Activated CD4-positive, alpha-beta T cell treated with anti-CD3 and anti-CD28 coated beads, Interleukin-2, amount 50 U/mL, for 24 hours (primary cell): Measurements from ENCODE around the gene HOXC9.
A peak's percentile ranks its signal among the peaks of the same experiment; 100 is the strongest.

Experiments used
- DNase-seq, 2 donors: peaks; one replicate each; pipeline ENCODE4 v3.0.0-alpha.2; 2020; ENCODE audit warnings: low read depth in 1 of 2, low spot score in 1 of 2

The HOXC9 gene

DNA sequence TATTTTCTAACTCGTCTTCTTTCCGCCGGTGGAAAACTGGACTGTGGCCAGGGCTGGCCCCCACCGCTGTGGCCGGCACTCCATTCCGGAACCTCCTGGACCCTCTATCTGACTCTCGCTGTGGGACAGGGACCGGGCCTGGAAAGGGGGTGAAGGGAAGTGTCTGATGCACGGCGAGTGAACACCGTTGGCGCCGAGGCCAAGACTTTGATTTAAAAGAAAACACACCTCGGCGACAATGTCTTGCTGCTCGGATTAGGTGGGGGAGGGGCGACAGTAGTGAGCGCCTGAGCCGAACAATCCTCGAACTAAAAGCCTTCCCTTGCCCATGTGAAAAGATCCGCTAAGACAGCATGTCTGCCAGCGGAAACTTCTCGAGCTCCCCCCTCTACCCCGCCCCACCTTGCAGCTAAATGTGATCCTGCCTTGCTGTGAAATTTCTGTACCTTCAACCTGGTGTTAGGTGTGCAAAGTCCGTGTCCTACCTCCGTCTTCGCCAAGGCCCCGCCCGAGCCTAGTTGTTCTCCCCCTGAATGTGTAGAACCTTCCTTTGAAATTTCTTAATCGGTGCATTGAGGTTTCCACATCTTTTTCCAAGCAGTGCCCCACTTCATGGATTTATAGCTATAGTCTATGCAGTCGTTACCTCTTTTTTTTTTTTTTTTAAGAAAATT, 24.3 kb upstream of the HOXC9 start:
- no peak for DNase-seq

DNA sequence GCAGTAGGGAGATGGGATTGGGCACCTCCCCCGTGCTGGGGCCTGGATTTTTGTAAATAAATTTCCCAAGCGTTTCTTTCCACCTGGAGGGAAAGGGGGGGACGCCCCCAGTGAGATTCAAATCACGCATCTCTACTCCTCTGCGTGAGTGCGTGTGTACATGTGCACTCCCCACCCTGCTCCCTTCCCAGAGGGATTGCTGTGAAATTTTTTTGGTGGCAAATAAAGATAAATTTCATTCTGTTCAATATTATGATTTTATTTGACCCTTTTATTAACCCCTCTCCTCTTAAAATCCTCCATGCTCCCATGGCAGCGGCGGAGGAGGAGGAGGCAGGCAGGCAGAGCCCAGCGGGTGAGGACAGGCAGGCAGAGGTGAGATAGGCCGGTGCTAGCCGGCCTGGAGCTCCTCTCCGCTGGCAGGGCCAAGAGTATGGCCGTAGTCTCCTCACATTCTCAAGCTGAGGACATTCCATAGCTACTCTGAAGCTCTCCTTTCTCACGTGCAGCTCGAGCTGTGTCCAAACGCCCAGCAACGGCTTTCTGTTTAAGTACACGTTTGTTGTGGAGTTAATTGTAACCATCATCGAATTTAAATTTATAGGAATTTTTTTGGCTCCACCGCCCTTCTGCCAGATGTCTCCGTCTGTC, 23.7 kb upstream of the HOXC9 start:
- DNase-seq, result no peak

DNA sequence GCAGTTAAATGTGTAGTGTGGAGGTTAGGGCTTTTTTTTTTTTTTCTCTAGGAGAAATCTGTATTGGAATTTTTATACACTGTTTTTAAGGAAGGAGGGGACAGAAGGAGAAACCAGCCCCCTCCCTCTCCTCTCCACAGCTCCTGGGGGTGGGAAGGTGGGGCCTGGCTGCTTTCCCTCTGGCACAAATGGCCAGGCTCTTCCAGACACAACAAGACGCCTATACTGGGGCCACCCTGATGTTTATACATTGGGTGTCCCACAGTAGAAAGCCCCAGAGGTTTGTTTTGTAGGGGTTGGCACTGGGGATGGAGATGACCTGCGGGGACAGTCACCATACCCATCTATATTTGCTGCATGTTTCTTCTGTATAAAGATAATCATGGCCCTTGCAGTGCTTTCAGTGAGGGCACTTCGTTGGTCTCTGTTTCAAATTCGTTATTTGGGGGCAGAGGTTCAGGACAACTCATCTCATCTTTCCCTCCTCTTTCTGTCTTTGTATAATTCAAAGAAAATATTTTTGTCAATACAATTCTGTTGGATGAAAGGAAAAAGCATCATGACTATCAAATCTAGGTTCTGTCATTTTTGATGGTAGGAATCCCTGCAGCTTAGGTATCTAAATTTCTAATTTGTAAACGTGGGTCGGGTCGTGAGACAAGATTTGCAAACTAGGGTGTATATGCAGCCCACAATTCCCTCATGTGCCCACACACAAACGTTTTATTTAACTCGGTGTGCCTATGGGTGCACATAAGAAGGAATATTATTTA, 23.0 kb upstream of the HOXC9 start:
- DNase-seq, result no peak

DNA sequence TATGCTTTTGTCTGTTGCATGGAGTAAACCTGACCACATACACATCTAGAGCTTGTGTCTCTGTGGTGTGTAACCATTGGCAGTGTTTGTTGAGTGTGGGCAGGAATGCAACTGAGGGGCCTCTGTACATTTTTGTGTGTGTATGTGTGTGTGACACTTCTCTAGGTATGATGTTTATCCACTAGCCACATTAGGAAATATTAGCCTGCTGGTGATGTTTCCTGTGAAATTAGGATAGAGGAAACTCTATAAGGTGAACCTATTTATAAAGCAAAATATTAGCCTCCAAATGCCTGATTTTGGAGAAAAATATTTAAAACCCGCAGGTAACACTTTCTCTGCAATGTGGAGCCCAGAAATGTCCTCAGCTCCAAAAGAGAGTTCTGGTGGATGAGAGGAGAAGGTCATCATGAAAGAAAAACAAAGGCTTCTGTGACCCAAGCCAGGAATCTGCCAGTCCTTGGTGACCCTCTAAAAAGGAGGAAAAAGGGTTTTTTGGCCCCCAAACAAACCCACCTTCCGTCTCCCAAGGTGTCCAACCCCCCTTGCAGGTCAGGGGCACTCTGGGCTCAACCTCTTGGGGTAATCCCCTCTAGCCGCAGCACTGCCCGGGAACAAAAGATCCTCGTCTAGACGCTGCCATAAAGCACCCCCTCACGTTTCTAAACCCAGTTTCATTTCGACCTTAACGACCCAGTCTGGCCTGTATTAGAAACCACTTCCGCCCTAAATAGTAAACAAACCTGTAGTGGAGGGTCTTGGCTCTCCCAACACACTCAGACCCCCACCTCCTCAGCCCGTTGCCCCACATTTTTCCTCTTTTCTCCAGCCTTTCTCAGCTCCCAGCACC, 22.1 kb upstream of the HOXC9 start:
- no peak for DNase-seq

DNA sequence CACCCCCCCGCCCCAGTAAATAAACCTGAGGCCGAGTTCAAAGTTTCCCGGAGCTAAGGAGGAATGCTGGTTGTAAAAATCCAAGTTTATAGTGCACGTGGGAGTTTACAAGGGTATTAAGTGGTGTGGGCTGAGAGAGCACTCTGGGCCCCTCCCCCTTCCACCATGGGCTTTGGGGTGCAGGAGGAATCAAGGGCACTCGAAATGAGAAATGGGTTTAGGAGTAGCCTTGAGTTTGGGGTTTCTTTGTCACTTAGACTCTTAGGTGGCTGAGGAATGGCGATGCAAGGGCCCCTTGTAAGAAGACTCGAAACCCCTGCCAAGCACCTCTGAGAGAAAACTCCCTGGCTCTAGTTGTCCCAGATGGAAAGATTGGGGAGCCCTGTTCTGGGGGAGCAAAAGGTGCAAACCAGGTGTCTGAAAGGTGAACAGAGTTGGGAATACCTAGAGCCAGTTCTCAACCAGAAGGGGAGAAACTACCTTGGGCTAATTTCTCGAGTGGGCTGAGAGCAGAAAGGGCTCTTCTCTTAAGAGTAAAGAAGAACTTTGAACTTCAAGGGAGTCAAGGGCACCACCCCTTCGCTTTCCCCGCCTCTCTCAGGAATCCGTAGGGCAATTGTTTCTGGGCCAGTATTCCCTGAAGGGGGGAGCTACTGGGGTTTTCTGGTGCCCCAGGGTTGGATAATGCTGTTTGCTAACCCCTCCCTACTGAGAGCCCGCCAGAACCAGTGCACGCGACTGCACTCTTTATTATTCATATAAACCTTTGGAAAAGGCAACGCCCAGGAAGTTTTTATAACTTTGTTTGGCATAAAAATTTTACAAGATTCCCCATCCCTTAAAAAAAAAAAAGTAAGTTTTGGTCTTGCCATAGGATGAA, 21.2 kb upstream of the HOXC9 start:
- no peak for DNase-seq

DNA sequence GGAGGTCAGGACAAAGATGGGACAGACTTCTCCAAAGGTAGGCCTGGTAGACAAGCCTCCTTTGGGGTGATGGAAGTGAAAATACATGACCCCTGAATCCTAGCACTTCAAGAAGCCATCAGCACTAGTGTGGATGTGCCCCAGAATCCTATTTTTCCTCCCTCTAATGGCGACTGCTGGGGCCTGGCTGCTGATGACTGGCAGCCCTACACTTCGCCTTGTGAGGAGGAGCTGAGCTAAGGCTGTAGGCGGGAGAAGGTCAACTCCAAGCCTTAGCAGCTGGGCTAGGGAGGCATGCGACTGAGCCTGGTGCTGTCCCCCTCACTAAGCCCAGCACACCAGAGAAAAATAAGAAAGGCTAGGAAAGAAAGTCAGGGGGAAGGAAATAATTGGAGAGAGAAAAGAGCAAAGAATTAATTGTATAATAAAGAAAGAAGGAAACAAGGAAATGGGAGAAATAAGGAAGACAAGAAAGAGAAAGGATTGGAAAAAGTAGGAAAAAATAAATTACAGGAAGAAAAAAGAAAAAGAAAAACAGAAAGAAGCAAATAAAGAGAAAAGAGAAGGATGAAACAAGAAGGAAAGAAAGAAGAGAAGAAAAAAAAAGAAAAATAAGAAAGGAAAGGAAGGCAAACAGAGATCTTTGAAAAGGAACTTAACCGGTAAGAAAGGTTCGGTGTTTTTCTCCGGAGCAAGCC, 19.7 kb upstream of the HOXC9 start:
- DNase-seq, result no peak

DNA sequence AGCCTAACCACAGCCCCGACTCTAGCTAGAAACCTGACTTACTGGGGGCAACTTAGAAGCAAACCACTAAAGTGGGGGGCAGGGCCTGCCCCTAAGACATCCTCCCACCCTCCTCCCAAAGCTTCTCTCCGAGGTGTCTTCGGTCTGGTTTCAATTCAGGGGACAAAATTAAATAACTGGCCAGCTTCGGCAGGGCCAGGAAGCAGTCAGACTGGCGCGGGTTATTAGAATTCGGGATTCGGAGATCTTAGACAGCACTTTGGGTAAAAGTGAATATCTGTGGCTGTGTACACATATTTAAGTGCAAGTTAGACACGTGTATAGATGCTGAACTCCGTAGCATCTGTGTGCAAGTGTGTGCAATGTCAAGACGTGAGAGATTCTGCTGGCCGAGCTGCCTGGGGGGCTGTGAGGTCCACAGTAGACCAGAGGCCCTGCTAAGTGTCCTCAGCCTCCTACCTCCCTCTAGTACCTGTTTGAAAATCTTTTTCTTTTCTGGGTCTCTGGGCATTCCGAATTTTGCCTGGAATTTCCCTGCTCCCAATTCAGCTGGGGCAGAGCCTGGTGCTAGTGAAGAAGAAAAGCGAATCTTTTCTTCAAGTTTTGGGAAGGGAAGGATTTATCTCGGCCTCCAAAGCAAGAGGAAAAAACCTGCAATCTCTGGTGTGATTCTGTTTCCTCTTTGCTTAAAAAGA, 19.0 kb upstream of the HOXC9 start:
- DNase-seq, result no peak

DNA sequence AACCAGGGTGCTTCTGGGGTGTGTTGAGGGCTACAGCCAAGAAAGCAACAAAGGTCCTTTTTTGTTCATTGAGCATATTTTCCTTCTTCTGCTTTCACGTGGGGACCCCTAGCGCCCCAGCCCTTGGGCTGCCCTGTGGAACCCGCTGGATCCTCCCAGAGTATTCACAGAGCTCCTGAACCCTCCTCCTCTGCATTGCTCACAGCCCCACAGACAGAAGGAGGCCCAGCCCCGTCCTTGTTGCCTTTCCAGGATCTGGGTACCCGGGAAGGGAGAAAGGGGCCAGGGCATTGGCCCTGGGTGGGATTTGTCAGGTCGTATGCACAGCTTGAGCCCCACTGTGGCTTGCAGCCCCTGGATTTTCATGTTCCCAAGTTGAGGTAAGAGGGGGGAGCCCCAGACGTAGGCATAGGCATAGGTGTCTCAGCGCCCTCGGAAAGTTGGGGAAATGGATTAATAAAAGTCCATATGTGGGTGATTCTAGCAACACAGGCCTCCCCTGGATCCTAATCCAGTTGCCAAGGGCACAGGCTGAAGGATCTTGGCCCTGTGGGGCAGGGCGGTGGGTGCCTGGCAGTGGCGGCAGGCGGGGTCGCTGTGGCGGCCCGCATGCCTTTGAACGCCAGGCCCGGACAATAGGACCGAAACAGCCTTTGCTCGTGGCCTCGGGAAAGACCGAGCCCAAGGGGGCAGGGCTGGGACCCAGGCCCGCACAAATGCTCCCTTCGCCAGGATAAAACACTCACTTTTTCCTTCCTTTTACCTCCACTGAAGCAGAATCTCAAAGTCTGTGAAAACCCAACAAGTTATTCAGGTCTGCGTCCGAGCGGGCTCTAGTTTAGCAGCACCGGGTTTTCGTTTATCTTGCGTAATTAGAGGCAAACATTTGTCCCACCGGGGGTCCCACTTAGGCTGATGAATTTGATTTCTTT, 18.1 kb upstream of the HOXC9 start:
- no peak for DNase-seq

DNA sequence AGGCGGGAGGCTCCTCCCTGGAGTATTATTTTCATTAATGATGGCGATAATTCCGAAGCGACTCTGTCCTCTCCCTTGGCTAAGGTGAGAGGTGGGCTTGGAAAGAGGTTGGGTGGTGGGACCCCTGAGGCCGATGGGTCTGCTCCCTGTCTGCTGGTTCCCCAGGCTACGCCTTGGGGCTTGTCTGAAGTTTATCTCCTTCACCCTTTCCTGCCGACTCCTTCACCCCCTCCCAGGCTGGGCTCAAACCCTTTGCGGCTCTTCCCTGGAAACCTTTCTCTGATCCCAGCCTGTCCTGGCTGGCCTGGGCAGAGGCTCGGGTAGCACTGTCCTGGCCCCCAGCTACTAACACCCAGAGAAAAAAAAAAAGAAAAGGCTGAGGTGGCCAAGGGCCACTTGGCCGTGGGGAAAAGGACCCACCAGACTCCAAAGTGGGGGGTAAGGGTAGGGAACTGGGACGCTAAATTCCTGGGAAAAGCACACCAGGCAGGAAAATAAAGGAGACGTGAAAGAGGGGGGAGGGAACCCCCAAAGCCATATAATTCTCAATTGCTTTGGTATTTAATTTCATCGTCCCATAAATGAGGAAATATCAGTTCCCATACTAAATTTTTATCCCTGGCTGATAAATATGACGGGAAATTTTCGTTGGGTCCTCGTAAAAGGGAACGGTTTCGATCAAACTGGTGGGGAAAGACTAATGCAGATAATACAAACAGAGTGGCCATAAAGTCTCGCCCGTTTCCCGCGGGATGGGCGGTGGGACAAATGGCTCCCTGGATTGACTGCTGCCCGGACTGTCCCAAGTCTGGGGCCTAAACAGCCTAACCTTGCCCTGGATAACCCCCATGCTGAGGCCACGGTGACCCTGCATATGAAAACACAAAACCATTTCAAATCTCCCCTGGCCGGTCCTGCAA, 17.1 kb upstream of the HOXC9 start:
- no peak for DNase-seq

DNA sequence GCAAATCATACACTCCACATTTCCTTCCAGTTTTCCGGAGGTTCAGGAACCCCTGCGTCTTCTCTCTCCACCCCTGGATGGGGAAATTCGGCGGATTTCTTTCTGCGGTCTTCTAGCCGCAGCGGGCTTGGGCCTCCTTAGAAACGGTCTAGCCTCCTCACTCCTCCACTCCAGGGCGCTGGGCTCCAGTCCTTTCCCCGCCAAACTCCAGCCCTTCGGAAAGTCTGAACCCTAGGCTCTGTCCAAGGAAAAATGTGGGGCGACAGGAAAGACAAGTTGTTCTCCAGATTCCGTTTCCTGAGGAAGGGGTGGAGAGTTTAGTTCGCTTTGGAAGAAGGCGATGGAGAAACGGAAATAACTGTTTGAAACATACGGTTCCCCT, 16.4 kb upstream of the HOXC9 start:
- no peak for DNase-seq

DNA sequence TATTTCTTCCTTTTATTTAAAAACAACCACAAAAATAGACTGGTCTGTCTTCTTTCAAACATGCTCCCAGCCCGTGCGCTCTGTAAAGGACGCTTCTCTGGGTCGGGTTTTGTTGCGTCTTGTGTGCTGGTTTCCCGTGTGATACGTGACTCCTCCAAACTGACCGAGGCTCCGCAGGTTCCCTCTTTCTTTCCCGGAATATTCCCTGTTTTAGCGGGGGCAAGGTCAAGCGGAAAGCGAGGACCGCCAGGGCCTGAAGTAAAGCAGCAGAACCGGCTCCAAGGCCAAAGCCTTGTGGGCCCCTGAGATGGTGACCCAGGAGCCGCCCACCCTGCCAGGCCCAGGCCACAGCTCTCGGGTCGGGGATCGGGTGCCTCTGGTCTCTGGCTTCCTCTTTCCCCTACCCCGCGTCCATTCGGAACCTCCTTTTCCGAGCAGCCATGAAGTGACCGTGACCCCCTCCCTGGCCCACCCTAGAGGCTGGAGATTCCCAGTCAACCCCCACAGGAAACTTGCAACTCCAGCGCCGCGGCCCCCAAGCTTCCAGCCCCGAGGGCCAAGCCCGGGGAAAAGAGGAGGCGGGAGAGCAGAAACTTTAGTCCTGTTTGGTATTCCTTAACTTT, 15.9 kb upstream of the HOXC9 start:
- no peak for DNase-seq

DNA sequence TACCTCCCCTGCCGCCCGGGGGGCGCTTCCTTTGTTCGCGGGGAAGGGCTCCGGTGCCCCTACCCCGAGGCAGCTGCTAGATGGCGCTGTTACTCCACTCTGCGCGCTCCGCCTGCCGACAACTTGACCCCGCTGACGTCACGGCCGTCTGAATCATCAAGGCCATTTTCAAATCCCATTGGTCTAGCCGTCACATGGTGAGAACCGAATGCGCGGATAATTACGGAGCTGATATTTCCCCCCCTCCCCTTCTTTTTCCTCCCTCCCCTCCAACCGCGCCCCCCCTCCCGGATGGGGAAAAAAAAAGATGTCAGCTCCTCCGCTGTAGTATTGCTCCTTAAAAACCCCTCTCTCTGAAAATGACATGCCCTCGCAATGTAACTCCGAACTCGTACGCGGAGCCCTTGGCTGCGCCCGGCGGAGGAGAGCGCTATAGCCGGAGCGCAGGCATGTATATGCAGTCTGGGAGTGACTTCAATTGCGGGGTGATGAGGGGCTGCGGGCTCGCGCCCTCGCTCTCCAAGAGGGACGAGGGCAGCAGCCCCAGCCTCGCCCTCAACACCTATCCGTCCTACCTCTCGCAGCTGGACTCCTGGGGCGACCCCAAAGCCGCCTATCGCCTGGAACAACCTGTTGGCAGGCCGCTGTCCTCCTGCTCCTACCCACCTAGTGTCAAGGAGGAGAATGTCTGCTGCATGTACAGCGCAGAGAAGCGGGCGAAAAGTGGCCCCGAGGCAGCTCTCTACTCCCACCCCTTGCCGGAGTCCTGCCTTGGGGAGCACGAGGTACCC, 14.9 kb upstream of the HOXC9 start, which contains the start of gene HOXC10:
Gene HOXC10 (plus strand): TSS at position 246 of the 791 bp plus-strand sequence. CDS start 114 bp downstream, at position 360.
- DNase-seq, result peak; percentile 52 to 80

DNA sequence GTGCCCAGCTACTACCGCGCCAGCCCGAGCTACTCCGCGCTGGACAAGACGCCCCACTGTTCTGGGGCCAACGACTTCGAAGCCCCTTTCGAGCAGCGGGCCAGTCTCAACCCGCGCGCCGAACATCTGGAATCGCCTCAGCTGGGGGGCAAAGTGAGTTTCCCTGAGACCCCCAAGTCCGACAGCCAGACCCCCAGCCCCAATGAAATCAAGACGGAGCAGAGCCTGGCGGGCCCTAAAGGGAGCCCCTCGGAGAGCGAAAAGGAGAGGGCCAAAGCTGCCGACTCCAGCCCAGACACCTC, 14.3 kb upstream of the HOXC9 start:
- DNase-seq, result no peak

DNA sequence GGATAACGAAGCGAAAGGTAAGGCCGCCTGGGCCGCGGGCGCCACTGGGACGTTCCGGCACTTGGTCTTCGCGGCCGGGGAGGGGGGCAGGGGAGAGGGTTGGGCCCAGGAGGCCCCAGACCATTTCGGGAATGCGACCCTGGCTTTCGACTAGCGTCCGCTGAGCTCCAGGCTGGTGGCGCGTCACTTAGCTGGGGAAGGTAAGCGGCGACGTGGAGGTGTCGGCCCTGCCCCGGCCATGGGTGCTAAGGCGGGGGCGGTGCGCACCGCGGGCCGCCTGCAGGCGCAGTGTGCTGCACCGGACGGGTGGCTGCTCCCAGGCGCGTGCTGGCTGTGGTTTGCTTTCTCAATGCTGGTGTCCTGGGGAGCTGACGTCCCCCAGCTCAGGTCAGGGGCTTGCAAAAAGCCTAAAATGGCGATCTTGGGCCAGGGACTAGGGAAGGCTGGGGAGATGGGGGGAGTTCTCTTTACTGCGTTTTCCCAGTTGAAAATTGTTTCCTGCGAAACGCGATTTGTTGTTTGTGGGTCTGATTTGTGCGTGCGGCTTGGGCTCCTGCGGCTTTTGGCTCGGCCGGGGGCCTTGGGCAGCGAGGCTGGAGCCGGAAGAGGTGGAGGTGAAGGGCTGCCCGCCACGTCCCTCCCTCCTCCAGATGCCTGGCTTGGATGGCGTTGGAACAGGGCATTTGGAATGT, 13.8 kb upstream of the HOXC9 start:
- no peak for DNase-seq
